Measurements from ENCODE around the gene RCSD1.

The RCSD1 gene

DNA sequence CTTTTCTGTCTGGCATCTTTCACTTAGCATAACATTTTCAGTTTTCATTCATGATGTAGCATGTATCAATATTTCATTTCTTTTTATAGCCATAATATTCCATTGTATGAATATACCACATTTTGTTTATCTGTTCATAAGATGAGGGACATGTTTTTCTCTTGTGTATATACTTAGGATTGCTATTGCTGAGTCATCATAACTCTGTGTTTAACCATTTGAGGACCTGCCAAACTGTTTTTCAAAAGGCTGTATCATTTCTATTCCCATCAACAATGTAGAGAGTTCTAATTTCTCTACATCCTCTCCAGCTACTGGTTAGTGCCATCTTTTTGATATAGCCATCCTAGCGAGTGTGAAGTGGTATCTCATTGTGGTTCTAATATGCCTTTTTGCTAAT, 118.0 kb downstream of the RCSD1 start:
- Histone ChIP-seq H4K20me1 (ENCODE audit: insufficient read depth, low read length) (no peaks in the 10 kb centered on the region), H3K4me1 (ENCODE audit: insufficient read depth, low read length, severe bottlenecking) (peaks cover 58% of the 10 kb centered on the region)

DNA sequence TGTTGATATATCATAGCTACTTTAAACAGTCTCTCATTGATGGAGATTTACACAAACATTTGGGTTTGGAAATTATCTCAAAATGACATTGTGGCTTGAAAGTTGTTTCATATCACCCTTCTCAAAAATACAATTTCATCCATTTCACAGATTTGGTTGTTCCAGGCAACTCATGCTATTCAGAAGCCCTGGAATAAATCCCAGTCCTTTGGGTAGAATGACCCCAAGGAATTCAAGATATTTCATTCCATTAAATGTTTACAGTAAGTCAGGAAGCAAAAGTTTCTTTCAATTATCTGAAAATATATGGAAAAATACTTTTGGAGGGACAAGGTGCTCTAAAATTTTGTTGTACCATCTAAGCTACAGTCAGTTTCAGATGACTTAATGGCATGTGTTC, 118.9 kb downstream of the RCSD1 start:
- Histone ChIP-seq H4K20me1 (ENCODE audit: insufficient read depth, low read length) (no peaks in the 10 kb centered on the region), H3K27me3 (ENCODE audit: insufficient read depth, low read length) (no peaks in the 10 kb centered on the region), H3K4me1 (ENCODE audit: insufficient read depth, low read length, severe bottlenecking) (peaks cover 67% of the 10 kb centered on the region), H3K9me3 (ENCODE audit: low read length) (no peaks in the 10 kb centered on the region), H3K4me3 (ENCODE audit: low read depth, low read length, poor library complexity, severe bottlenecking) (no peak overlapping the region), H2AFZ (ENCODE audit: low read length) (no peak overlapping the region), H3K9ac (ENCODE audit: low read length) (no peak overlapping the region), H3K27ac (ENCODE audit: low read depth, low read length, poor library complexity, severe bottlenecking) (peak overlapping the region; percentile 45), H3K79me2 (ENCODE audit: insufficient read depth, low read length) (peaks cover 31% of the 10 kb centered on the region), H3K36me3 (ENCODE audit: insufficient read depth, low read length) (no peaks in the 10 kb centered on the region; the same call in 1 of the 2 replicates), H3F3A (ENCODE audit: insufficient read depth, low read length) (no peaks in the 10 kb centered on the region), H3K4me2 (ENCODE audit: low read length) (peak overlapping the region; percentile 1; the same call in 1 of the 2 replicates), H3K9me2 (ENCODE audit: low read depth, low read length) (no peaks in the 10 kb centered on the region)
- TF ChIP-seq, protein P1, sequence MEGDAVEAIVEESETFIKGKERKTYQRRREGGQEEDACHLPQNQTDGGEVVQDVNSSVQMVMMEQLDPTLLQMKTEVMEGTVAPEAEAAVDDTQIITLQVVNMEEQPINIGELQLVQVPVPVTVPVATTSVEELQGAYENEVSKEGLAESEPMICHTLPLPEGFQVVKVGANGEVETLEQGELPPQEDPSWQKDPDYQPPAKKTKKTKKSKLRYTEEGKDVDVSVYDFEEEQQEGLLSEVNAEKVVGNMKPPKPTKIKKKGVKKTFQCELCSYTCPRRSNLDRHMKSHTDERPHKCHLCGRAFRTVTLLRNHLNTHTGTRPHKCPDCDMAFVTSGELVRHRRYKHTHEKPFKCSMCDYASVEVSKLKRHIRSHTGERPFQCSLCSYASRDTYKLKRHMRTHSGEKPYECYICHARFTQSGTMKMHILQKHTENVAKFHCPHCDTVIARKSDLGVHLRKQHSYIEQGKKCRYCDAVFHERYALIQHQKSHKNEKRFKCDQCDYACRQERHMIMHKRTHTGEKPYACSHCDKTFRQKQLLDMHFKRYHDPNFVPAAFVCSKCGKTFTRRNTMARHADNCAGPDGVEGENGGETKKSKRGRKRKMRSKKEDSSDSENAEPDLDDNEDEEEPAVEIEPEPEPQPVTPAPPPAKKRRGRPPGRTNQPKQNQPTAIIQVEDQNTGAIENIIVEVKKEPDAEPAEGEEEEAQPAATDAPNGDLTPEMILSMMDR (IDR thresholded peaks at IDR 0.05; ENCODE audit: low read length), result no peak
- no peak for TF ChIP-seq EZH2 (IDR thresholded peaks at IDR 0.05; ENCODE audit: borderline replicate concordance, low read length)

More for the DNA sequence above, 118.0 kb downstream of the RCSD1 start:
- Histone ChIP-seq H3K79me2 (ENCODE audit: insufficient read depth, low read length) (peaks cover 31% of the 10 kb centered on the region), H3F3A (ENCODE audit: insufficient read depth, low read length) (no peaks in the 10 kb centered on the region), H3K9me2 (ENCODE audit: low read depth, low read length) (no peaks in the 10 kb centered on the region), H2AFZ (ENCODE audit: low read length) (no peak overlapping the region), H3K4me2 (ENCODE audit: low read length) (no peak overlapping the region), H3K9ac (ENCODE audit: low read length) (no peak overlapping the region), H3K4me3 (ENCODE audit: low read depth, low read length, poor library complexity, severe bottlenecking) (no peak overlapping the region), H3K27me3 (ENCODE audit: insufficient read depth, low read length) (no peaks in the 10 kb centered on the region), H3K27ac (ENCODE audit: low read depth, low read length, poor library complexity, severe bottlenecking) (no peak overlapping the region), H3K36me3 (ENCODE audit: insufficient read depth, low read length) (no peaks in the 10 kb centered on the region; the same call in 1 of the 2 replicates), H3K9me3 (ENCODE audit: low read length) (no peaks in the 10 kb centered on the region)
- TF ChIP-seq, protein P1 (IDR thresholded peaks at IDR 0.05; ENCODE audit: low read length), result no peak
- TF ChIP-seq EZH2 (IDR thresholded peaks at IDR 0.05; ENCODE audit: borderline replicate concordance, low read length), result no peak

DNA sequence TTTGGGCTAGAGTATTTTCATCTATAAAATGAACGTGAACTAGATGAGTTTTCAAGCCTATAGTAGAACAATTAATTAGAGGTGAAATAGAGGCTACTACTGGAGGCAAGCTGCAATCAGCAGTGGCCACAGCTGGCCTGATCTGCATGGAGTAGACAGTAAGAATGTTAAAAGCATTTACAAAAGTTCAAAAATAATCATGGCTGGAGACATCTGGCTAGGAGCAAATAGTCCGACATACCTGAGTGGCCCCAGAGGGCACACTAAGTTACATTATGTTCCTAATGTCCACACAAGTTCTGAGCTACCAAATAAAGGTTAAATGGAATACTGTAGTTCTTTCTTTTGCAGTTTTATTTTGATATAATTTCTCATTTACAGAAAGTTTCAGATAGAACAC, 119.7 kb downstream of the RCSD1 start:
- peak overlapping the region; percentile 45 for H3K27ac ChIP-seq (ENCODE audit: low read depth, low read length, poor library complexity, severe bottlenecking)
- no peaks in the 10 kb centered on the region for H3K9me2 ChIP-seq (ENCODE audit: low read depth, low read length)
- no peaks in the 10 kb centered on the region for H3F3A ChIP-seq (ENCODE audit: insufficient read depth, low read length)
- H2AFZ ChIP-seq (ENCODE audit: low read length), result no peak overlapping the region
- no peaks in the 10 kb centered on the region for H3K9me3 ChIP-seq (ENCODE audit: low read length)
- peaks cover 75% of the 10 kb centered on the region for H3K4me1 ChIP-seq (ENCODE audit: insufficient read depth, low read length, severe bottlenecking)
- H3K27me3 ChIP-seq (ENCODE audit: insufficient read depth, low read length), result no peaks in the 10 kb centered on the region
- 0 out of 2 replicates have a peak overlapping the region, but pooled peaks have one; percentile 1 for H3K4me2 ChIP-seq (ENCODE audit: low read length)
- peaks cover 31% of the 10 kb centered on the region for H3K79me2 ChIP-seq (ENCODE audit: insufficient read depth, low read length)
- no peak overlapping the region for H3K9ac ChIP-seq (ENCODE audit: low read length)
- no peaks in the 10 kb centered on the region; the same call in 1 of the 2 replicates for H3K36me3 ChIP-seq (ENCODE audit: insufficient read depth, low read length)
- TF ChIP-seq EZH2 (IDR thresholded peaks at IDR 0.05; ENCODE audit: borderline replicate concordance, low read length), result no peak
- TF ChIP-seq, protein P1 (IDR thresholded peaks at IDR 0.05; ENCODE audit: low read length), result no peak
- no peaks in the 10 kb centered on the region for H4K20me1 ChIP-seq (ENCODE audit: insufficient read depth, low read length)
- H3K4me3 ChIP-seq (ENCODE audit: low read depth, low read length, poor library complexity, severe bottlenecking), result no peak overlapping the region

All from OCI-LY1 (cell line).